Activated T-helper 1 cell treated with anti-CD3 and anti-CD28 coated beads, Interleukin-12 subunit alpha, Interleukin-12 subunit beta, Interleukin-2, Interleukin-4 antibody, amounts not matched to agents 30 ng/mL and 10 ng/mL and 1 ng/mL, durations not matched to agents 14 hours and 24 hours and 36 hours (primary cell): ENCODE results near the gene MGLL. TPM values are rescaled to one million over a fixed set of nuclear protein-coding genes. Genes with fewer than 3 reads are reported as not detected.

Experiments used
- DNase-seq: peaks from one replicate; pipeline ENCODE4 v3.0.0; 2021; ENCODE audit warnings: low spot score
- H3K27ac Mint-ChIP-seq: one replicate; pipeline ENCODE4 v1.8.0; 2021; ENCODE audit warnings: mild to moderate bottlenecking, mixed read lengths
- H3K27me3 Mint-ChIP-seq: one replicate; pipeline ENCODE4 v1.8.0; 2022; ENCODE audit warnings: mild to moderate bottlenecking, moderate library complexity, mixed read lengths; ENCODE audit not compliant: insufficient read depth
- H3K36me3 Mint-ChIP-seq: one replicate; pipeline ENCODE4 v1.8.0; 2021; ENCODE audit warnings: low read depth, mixed read lengths
- H3K4me1 Mint-ChIP-seq: one replicate; pipeline ENCODE4 v1.8.0; 2021; ENCODE audit warnings: low read depth, mixed read lengths
- H3K4me3 Mint-ChIP-seq: one replicate; pipeline ENCODE4 v1.8.0; 2021; ENCODE audit warnings: mild to moderate bottlenecking, moderate library complexity, mixed read lengths
- H3K9me3 Mint-ChIP-seq: one replicate; pipeline ENCODE4 v1.8.0; 2021; ENCODE audit warnings: mixed read lengths
- intact Hi-C: fragments of 100-400 bp; cut with micrococcal nuclease; formaldehyde crosslinking; loops from one replicate; pipeline ENCODE4 v1.15.1; 2024
- total RNA-seq: library from RNA; stranded (reverse); gene quantifications from 2 replicates; pipeline ENCODE4 v1.2.3, GENCODE V29; 2022

The MGLL gene
- total RNA-seq, 1 donor from 2014 or later: 2.2 TPM

DNA sequence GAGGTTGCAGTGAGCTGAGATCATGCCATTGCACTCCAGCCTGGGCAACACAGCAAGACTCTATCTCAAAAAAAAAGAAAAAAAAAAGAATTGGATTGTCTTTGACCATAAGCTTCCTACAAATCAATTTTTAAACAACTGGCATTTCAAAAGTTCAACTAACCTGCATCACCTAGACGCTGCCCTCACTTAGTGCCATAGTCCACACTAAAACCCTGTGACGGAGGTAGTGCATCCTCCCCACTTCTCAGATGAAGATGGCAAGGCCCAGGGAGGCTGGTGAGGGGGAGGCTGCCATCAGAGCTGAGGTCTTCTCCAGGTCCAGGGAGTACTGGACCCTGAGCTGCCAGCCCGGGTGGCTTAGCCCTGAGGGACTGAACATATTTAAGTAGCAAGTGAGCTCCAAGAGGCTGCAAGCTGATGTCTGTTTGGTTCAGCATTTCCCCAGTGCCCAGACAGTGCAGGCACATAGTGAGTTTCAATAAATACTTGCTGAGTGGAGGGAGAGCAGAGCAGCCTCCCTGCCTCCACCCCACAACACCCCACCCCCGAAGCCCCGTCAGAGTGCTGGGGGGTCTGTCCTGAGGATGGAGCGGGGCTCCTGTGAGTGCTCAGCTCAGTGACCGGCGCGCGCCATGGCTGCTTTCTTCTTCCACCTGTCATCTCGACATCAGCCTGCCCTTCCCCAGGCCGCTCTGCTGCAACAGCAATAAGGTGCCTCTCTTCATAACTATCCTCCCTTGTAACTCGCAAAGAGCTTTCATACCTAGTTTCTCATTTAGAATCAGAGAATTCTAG, 52.8 kb downstream of the MGLL start:
- intact Hi-C loops: no loop called here
- Mint-ChIP-seq H3K27ac (no peak overlapping the region), H3K9me3 (no peaks in the 10 kb centered on the region), H3K36me3 (no peaks in the 10 kb centered on the region), H3K27me3 (peaks cover 5% of the 10 kb centered on the region), H3K4me1 (no peaks in the 10 kb centered on the region), H3K4me3 (no peak overlapping the region)
- DNase-seq: no peak

DNA sequence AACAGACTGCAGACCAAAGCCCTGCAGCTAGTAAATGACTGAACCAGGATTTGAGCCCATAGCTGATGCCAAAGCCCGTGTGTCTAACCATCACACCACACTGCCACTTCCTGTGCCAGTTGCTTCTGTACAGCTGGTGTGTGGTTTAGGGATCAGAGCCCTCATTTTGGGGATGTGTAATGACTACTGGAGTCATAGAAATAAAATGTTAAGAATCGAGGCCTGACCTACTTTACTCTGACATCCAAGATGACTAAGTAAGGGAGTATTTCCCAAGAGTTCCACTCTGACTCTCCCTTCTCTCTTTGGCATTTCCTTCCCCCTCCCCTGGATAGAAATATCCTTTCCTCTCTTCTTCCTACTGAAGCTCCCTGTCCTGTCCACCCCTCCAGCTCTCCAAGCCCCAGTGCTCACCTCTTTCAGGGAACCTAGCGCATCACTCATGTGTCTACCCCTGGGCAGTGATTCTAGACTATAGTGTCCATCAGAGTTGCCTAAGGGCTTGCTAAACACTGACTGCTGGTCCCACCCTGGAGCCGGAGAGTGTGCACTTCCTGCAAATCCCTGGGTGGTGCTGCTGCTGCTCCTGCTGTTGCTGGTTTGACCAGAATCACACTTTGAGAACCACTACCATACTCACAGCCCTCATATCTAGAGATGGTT, 53.8 kb downstream of the MGLL start:
- Mint-ChIP-seq H3K9me3 (no peaks in the 10 kb centered on the region), H3K4me1 (no peaks in the 10 kb centered on the region), H3K36me3 (no peaks in the 10 kb centered on the region), H3K4me3 (no peak overlapping the region), H3K27me3 (peaks cover 5% of the 10 kb centered on the region), H3K27ac (no peak overlapping the region)
- intact Hi-C loops: no loop called here
- no peak for DNase-seq

DNA sequence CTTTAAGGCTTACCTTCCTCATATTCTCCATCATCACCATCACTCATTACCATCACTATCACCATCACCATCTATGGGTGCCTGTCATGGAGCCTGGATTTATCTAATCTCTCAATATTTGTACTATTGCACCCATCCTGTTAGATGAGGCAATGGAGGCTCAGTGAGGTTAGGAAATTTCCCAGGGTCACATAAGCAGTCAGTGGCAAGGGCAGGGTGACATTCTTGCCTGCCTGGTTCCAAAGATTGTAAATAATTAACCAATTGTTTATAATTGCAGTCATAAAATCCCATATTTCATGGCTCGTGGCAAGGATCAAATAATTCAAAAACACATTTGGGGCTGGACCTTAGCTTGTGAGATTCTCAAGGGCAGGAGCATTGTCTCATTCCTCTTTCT, 55.2 kb downstream of the MGLL start:
- Mint-ChIP-seq H3K4me3 (no peak overlapping the region), H3K27me3 (peaks cover 5% of the 10 kb centered on the region), H3K4me1 (peaks cover 4% of the 10 kb centered on the region), H3K9me3 (no peaks in the 10 kb centered on the region), H3K27ac (no peak overlapping the region), H3K36me3 (no peaks in the 10 kb centered on the region)
- no peak for DNase-seq
- intact Hi-C loops: no loop called here

DNA sequence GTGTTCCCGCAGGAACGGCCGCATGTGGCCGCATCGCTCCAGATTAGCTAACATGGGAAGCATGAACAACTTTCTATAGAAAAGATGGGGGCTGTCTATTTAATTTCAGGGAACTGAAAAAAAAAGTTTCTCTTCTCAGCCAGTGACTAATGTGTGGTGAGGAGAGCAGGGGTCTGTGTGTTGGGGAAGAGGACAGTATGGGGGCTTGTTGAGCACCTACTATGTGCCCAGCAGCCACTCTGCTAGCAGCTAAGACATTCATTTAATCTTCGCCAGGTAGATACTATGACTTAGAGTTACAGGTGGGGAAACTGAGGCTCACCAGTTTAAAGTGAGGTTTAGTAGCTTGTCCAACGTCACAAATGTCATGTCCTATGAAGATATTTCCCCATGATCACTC, 56.6 kb downstream of the MGLL start:
- H3K4me3 Mint-ChIP-seq: no peak overlapping the region
- H3K36me3 Mint-ChIP-seq: no peaks in the 10 kb centered on the region
- intact Hi-C loops: no loop called here
- peaks cover 4% of the 10 kb centered on the region for H3K4me1 Mint-ChIP-seq
- no peak for DNase-seq
- peaks cover 5% of the 10 kb centered on the region for H3K27me3 Mint-ChIP-seq
- no peak overlapping the region for H3K27ac Mint-ChIP-seq
- no peaks in the 10 kb centered on the region for H3K9me3 Mint-ChIP-seq

DNA sequence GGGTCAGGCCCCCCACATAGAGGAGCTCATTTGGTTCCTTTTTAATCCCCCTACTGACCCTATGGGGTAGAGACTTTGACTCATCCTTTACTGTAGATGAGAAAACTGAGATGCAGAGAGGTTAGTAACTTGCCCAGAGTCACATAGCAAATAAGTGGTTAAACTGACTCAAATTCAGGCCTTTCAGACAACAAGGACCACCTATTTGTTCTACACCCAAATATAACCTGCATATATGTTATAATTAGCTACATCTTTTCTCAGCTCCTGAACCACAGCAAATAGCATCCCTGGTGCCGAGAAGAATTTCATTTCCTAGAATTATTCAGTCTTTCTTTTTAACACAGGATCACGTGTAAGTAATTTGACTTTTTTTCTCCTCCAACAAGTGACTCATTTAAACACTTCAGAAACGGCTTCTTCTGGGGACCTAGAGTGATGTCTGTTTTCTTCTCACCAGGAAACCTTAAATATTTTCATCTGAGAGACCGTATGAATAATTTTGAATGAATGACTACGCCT, 57.4 kb downstream of the MGLL start:
- DNase-seq: no peak
- no peaks in the 10 kb centered on the region for H3K36me3 Mint-ChIP-seq
- H3K27me3 Mint-ChIP-seq: peaks cover 5% of the 10 kb centered on the region
- intact Hi-C loops: no loop called here
- peaks cover 4% of the 10 kb centered on the region for H3K4me1 Mint-ChIP-seq
- no peaks in the 10 kb centered on the region for H3K9me3 Mint-ChIP-seq
- H3K27ac Mint-ChIP-seq: no peak overlapping the region
- H3K4me3 Mint-ChIP-seq: no peak overlapping the region

DNA sequence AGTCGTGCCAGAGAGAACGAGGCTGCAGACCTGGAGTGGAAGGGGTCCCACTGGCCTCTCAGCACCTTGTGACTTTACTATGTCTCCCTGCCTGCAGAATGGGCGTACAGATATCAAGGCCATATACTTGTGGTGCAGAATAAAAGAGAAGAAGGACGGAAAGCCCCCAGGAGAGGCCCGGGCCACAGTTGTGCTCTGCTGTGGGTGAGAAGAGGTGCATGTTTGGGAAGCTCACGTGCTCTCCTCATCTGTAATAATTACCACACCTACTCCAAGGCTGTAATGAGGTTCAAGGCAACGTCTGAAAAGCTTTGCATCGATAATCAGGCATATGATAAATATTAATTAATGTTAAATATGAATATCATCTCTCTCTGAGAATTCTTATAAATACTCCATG, 58.0 kb downstream of the MGLL start:
- intact Hi-C loops: no loop called here
- Mint-ChIP-seq H3K27me3 (peaks cover 5% of the 10 kb centered on the region), H3K36me3 (no peaks in the 10 kb centered on the region), H3K4me3 (no peak overlapping the region), H3K9me3 (no peaks in the 10 kb centered on the region), H3K27ac (no peak overlapping the region), H3K4me1 (peaks cover 4% of the 10 kb centered on the region)
- no peak for DNase-seq

DNA sequence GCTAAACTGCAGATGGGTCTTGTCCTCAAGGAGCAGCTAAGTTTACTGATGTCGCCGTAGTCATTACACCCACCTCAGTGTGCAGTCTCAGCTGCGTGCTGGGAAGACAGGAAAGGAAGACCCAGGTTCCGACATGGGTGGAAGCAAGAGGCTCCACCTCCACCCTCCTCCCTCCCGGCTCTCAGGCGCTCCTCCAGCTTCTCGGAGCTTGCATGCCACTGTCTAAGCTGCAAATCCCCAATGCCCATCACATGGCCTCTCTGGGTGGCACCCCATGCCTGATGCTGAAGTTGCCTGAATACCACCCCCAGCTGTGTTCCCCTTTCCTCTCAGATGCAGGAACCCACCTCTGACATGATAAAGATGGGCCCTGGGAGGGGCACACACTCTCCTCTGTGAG, 58.5 kb downstream of the MGLL start:
- no peaks in the 10 kb centered on the region for H3K9me3 Mint-ChIP-seq
- no peaks in the 10 kb centered on the region for H3K36me3 Mint-ChIP-seq
- no peak overlapping the region for H3K4me3 Mint-ChIP-seq
- H3K27ac Mint-ChIP-seq: no peak overlapping the region
- H3K4me1 Mint-ChIP-seq: peaks cover 4% of the 10 kb centered on the region
- DNase-seq: no peak
- intact Hi-C loops: no loop called here
- H3K27me3 Mint-ChIP-seq: peaks cover 5% of the 10 kb centered on the region

DNA sequence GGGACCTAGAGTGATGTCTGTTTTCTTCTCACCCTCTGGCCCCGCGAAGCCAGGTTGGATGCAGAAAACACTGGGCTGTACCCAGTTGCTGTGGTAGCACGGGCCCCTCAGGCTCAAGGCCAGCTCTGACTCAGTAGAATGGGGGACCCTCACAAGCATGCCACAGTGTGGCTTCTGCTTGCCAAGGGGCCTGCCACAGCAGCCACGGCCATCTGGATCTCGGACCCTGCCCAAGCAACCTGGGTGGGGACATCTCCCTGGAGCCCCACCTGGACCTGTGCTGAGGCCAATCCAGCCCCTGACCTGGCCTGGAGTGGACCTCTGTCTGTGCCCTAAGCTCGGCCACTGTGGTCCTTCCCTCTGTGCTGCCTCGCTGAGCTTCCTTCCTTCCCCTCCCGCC, 59.0 kb downstream of the MGLL start:
- H3K27ac Mint-ChIP-seq: no peak overlapping the region
- peaks cover 4% of the 10 kb centered on the region for H3K4me1 Mint-ChIP-seq
- no peaks in the 10 kb centered on the region for H3K36me3 Mint-ChIP-seq
- intact Hi-C loops: no loop called here
- H3K4me3 Mint-ChIP-seq: no peak overlapping the region
- DNase-seq: no peak
- H3K27me3 Mint-ChIP-seq: peaks cover 5% of the 10 kb centered on the region
- H3K9me3 Mint-ChIP-seq: no peaks in the 10 kb centered on the region

DNA sequence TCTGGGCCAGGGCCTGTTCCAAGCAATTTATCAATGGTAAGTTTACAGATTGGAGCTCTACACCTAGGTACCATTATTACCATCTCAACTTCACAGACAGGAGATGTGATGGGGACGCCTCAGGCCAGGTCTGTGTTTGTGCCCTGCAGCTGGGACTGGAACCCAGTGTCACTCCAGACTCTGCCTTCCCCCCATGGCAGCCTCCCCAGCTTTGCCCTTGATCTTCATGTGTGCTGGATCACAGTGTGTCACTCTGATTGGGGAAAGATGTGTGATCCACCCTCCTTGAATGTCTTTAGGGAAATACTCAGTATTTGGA, 59.6 kb downstream of the MGLL start:
- H3K4me1 Mint-ChIP-seq: peaks cover 4% of the 10 kb centered on the region
- H3K27ac Mint-ChIP-seq: no peak overlapping the region

DNA sequence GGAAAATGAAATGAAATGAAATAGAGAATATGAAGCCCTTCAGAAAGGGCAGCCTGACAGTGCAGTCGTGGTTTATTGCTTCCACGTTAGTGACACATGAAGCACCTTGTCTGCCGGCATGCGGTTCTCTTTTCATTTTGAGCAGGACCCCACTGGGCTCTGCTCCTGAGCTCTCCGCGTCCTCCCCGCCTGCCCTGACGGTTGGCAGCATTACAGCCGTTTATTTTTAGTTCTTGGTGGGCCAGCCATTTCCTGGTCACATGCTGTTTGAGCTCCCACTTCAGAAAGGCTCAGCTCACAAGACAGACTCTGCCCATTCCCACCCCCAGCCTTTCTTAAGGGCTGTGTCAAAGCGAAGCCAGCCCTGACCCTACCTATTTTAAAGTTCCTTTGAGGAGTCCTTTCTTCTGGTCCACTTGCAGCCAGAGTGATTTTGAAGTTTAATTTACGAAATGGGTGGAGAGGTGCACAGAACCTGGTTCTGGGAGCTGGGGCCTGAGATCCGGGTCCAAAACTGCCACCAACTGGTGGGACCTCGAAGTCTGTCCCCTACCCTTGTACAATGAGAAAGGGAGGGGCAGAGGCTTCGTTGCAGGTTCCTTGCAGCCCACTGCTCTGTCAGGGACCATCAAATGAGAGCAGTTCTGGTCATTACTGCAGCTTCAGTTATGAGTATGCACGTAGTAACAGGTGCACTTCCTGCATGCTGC, 60.1 kb downstream of the MGLL start:
- H3K27me3 Mint-ChIP-seq: peaks cover 7% of the 10 kb centered on the region
- peaks cover 4% of the 10 kb centered on the region for H3K4me1 Mint-ChIP-seq
- intact Hi-C loops: no loop called here
- no peak overlapping the region for H3K4me3 Mint-ChIP-seq
- DNase-seq: no peak
- no peaks in the 10 kb centered on the region for H3K9me3 Mint-ChIP-seq
- no peak overlapping the region for H3K27ac Mint-ChIP-seq
- no peaks in the 10 kb centered on the region for H3K36me3 Mint-ChIP-seq

More for the DNA sequence above, 59.6 kb downstream of the MGLL start:
- intact Hi-C loops: no loop called here
- no peak overlapping the region for H3K4me3 Mint-ChIP-seq
- peaks cover 9% of the 10 kb centered on the region for H3K27me3 Mint-ChIP-seq
- DNase-seq: no peak
- H3K9me3 Mint-ChIP-seq: no peaks in the 10 kb centered on the region
- no peaks in the 10 kb centered on the region for H3K36me3 Mint-ChIP-seq

DNA sequence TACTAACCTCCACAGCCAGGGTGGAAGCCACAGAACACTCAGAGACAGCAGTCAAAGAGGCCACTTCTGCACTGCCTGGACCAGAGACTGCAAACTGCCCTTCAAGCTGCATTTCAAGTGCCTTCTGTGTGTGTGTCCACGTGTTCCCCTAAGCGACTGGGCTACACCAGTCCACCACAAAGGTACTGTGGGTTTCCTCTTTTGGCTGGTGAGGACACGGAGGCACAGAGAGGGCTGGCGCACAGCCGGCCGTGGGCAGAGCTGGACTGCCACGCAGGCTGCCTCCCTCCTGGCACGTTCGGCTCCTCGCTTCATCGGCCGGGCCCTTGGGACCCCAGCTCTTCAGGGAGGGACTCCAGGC, 60.9 kb downstream of the MGLL start:
- no peak for DNase-seq
- no peaks in the 10 kb centered on the region for H3K9me3 Mint-ChIP-seq
- peaks cover 4% of the 10 kb centered on the region for H3K4me1 Mint-ChIP-seq
- no peak overlapping the region for H3K27ac Mint-ChIP-seq
- peaks cover 4% of the 10 kb centered on the region for H3K27me3 Mint-ChIP-seq
- intact Hi-C loops: no loop called here
- no peak overlapping the region for H3K4me3 Mint-ChIP-seq
- no peaks in the 10 kb centered on the region for H3K36me3 Mint-ChIP-seq

DNA sequence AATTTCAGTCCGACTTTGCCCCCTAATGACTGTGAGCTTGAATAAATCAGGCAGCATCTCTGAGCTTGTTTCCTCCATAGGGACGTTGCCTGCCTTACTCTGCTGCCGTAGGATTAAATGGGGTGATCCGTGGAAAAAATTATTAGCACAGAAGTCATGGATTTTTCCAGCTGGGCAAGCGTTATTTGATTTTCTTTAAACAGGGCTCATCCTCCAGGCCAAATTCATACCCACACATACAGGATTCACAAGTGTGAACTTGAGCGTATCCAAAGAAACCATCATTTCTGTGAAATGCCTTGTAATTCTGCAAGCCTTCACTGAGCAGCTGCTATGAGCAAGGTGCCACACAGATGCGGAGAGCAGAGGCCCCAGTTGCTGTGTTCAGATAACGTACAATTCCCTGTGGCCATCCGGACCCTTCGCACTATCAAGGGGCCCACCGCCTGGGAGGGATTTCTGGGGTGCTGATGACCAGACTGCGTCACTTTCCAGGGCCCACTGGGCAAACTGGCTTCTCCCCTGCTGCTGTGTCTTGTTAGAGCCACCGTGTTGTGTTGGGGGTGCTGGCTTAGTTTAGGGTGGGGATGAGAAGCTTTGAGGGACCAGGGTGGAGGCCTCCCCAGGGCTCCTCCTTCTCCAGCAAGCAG, 61.4 kb downstream of the MGLL start:
- intact Hi-C loops: no loop called here
- Mint-ChIP-seq H3K4me3 (no peak overlapping the region), H3K27ac (no peak overlapping the region), H3K27me3 (peaks cover 4% of the 10 kb centered on the region), H3K36me3 (no peaks in the 10 kb centered on the region), H3K4me1 (peaks cover 10% of the 10 kb centered on the region), H3K9me3 (no peaks in the 10 kb centered on the region)
- DNase-seq: no peak

DNA sequence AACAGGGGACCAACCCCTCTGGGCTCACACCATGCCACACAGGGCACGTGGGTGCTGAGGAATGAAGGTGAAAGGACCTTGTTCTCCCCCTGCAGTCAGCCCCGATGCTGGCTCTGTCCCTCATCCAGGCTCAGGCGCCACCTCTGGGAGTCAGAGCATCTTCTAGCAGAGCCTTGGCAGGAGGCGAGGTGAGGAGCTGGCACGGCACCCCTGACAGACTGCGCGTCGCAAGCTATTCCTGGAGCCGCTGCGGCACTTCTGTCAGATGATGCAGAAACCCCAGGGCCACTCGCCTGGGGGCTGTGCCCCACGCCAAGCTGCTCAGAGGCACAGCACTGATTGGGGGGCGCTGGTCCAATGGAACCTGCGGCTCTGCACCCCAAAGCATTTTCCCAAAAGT, 62.0 kb downstream of the MGLL start:
- DNase-seq: no peak
- H3K9me3 Mint-ChIP-seq: no peaks in the 10 kb centered on the region
- no peak overlapping the region for H3K27ac Mint-ChIP-seq
- no peaks in the 10 kb centered on the region for H3K36me3 Mint-ChIP-seq
- H3K27me3 Mint-ChIP-seq: peaks cover 4% of the 10 kb centered on the region
- no peak overlapping the region for H3K4me3 Mint-ChIP-seq
- H3K4me1 Mint-ChIP-seq: peaks cover 15% of the 10 kb centered on the region
- intact Hi-C loops: no loop called here
